ENCODE data around the gene PRR35.
"Not testable (repeated sequence)": the region's sequence is repeated elsewhere in the genome, so short reads cannot be mapped to it uniquely, and the experiment has no call there.

PRR35 gene

GRCh38 chr16:595942-596735 lies 35.9 kb downstream of the PRR35 start:
- Histone ChIP-seq H3K27me3 (ENCODE audit: control insufficient read depth in 2 of 2, insufficient read depth in 2 of 2, low read length in 2 of 2) (no peaks in the 10 kb centered on the region), H3K9ac (ENCODE audit: low read depth in 1 of 2, low read length in 2 of 2) (no peak overlapping the region), H3K27ac (ENCODE audit: low read depth in 2 of 2, low read length in 2 of 2) (no peak overlapping the region), H3K4me3 (ENCODE audit: low read length in 2 of 2) (no peak overlapping the region), H3K9me3 (ENCODE audit: control insufficient read depth in 2 of 2, low read length in 2 of 2) (no peaks in the 10 kb centered on the region), H3K4me1 (ENCODE audit: control insufficient read depth in 2 of 2, insufficient read depth in 2 of 2, low read length in 2 of 2) (peaks cover 33 to 48% of the 10 kb centered on the region in 2 donors), H3K36me3 (ENCODE audit: control insufficient read depth in 2 of 2, insufficient read depth in 2 of 2, low read length in 2 of 2) (peaks cover 0 to 18% of the 10 kb centered on the region in 2 donors)

- no peak overlapping the region for H3K9ac ChIP-seq (ENCODE audit: low read depth in 1 of 2, low read length in 2 of 2)
- no peak overlapping the region for H3K27ac ChIP-seq (ENCODE audit: low read depth in 2 of 2, low read length in 2 of 2)
- no peak overlapping the region for H3K4me3 ChIP-seq (ENCODE audit: low read length in 2 of 2)
- no peaks in the 10 kb centered on the region for H3K9me3 ChIP-seq (ENCODE audit: control insufficient read depth in 2 of 2, low read length in 2 of 2)
- H3K4me1 ChIP-seq (ENCODE audit: control insufficient read depth in 2 of 2, insufficient read depth in 2 of 2, low read length in 2 of 2): peaks cover 31 to 45% of the 10 kb centered on the region in 2 donors
- H3K27me3 ChIP-seq (ENCODE audit: control insufficient read depth in 2 of 2, insufficient read depth in 2 of 2, low read length in 2 of 2): no peaks in the 10 kb centered on the region
- peaks cover 0 to 18% of the 10 kb centered on the region in 2 donors for H3K36me3 ChIP-seq (ENCODE audit: control insufficient read depth in 2 of 2, insufficient read depth in 2 of 2, low read length in 2 of 2)
Measured at GRCh38 chr16:596736-597060, 36.5 kb downstream of the PRR35 start.

DNA sequence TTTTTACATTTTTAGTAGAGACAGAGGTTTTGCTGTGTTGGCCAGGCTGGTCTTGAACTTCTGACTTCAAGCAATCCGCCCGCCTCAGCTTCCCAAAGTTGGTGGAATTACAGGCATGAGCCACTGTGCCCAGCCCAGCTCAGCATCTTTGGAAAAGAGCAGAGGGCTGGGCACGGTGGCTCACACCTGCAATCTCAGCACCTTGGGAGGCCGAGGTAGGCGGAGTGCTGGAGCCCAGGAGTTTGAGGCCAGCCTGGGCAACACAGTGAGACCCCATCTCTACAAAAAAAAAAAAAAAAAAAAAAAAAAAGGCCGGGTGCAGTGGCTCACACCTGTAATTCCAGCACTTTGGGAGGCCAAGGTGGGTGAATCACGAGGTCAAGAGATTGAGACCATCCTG lies 37.5 kb downstream of the PRR35 start:
- H3K27ac ChIP-seq (ENCODE audit: low read depth in 2 of 2, low read length in 2 of 2); H3K9me3 ChIP-seq (ENCODE audit: control insufficient read depth in 2 of 2, low read length in 2 of 2); H3K27me3 ChIP-seq (ENCODE audit: control insufficient read depth in 2 of 2, insufficient read depth in 2 of 2, low read length in 2 of 2); H3K9ac ChIP-seq (ENCODE audit: low read depth in 1 of 2, low read length in 2 of 2); H3K4me3 ChIP-seq (ENCODE audit: low read length in 2 of 2): not testable (repeated sequence)
- Histone ChIP-seq H3K36me3 (ENCODE audit: control insufficient read depth in 2 of 2, insufficient read depth in 2 of 2, low read length in 2 of 2) (peaks cover 0 to 18% of the 10 kb centered on the region in 2 donors), H3K4me1 (ENCODE audit: control insufficient read depth in 2 of 2, insufficient read depth in 2 of 2, low read length in 2 of 2) (peaks cover 21 to 35% of the 10 kb centered on the region in 2 donors)

DNA sequence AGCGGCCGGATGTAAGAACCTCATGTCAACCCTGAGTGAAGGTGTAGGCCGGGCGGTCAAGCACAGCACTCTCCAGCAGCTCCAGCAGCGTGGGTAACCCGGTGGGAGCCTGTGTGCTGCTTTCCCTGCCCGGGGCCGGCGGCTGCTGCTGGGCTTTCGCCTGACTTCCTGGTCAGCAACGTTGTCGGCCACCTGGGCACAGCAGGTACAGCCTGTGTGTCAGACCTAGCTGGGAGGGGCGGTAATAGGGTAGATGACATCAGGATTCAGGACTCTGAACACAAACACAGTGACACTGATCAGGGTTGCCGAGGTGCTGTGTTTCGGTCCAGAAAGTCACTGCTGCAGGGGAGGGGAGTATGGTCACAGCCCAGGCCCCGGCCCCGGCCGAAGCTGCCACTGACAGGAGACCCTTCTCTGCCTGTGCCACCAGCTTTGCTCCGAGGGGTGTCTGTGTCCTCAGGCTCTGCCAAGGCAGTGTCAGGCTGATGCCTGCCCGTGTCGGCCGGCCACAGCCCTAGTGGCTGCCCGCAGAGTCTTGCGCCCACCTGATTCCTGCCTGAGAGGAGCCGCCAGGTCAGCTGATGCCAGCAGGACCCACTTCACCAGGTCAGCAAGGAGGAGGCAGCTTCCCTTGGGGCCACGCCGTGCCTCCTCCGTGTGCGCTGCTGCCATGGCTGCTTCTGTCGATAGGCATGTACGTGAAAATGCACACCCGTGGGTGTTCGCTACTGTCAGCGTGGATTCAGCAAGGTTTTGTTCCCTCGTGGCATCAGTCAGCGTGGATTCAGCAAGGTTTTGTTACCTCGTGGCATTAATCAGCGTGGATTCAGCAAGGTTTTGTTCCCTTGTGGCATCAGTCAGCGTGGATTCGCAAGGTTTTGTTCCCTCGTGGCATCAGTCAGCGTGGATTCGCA lies 38.9 kb downstream of the PRR35 start:
- H3K36me3 ChIP-seq (ENCODE audit: control insufficient read depth in 2 of 2, insufficient read depth in 2 of 2, low read length in 2 of 2): peaks cover 0 to 18% of the 10 kb centered on the region in 2 donors
- H3K4me1 ChIP-seq (ENCODE audit: control insufficient read depth in 2 of 2, insufficient read depth in 2 of 2, low read length in 2 of 2): peaks cover 8 to 22% of the 10 kb centered on the region in 2 donors
- no peak overlapping the region for H3K9ac ChIP-seq (ENCODE audit: low read depth in 1 of 2, low read length in 2 of 2)
- H3K4me3 ChIP-seq (ENCODE audit: low read length in 2 of 2): no peak overlapping the region
- H3K27me3 ChIP-seq (ENCODE audit: control insufficient read depth in 2 of 2, insufficient read depth in 2 of 2, low read length in 2 of 2): no peaks in the 10 kb centered on the region
- peak overlapping the region in 1 of 2 donors; percentile 52 for H3K27ac ChIP-seq (ENCODE audit: low read depth in 2 of 2, low read length in 2 of 2)
- no peaks in the 10 kb centered on the region for H3K9me3 ChIP-seq (ENCODE audit: control insufficient read depth in 2 of 2, low read length in 2 of 2)

DNA sequence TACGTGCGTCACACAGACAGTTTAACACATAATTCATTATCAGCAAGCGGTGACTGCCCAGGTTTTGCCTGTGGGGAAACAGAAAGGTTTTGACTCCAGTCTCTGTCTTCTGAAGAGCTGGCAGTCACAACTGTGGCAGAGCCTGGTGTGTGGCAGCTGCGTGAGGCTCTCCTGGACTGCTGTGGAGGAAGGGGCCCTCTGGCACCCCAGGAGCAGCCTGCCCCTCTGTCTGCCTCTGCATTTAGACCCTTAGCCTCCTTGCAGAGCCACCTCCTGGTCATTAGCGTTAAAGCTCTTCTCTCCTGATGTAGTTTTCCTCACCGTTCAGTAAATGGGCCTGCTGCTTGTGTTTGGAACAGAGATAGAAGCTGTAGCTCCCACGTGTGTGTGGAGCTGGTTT lies 40.6 kb downstream of the PRR35 start:
- Histone ChIP-seq H3K36me3 (ENCODE audit: control insufficient read depth in 2 of 2, insufficient read depth in 2 of 2, low read length in 2 of 2) (peaks cover 0 to 18% of the 10 kb centered on the region in 2 donors), H3K9me3 (ENCODE audit: control insufficient read depth in 2 of 2, low read length in 2 of 2) (no peaks in the 10 kb centered on the region), H3K4me3 (ENCODE audit: low read length in 2 of 2) (no peak overlapping the region), H3K9ac (ENCODE audit: low read depth in 1 of 2, low read length in 2 of 2) (no peak overlapping the region), H3K27ac (ENCODE audit: low read depth in 2 of 2, low read length in 2 of 2) (no peak overlapping the region), H3K4me1 (ENCODE audit: control insufficient read depth in 2 of 2, insufficient read depth in 2 of 2, low read length in 2 of 2) (peaks cover 0 to 9% of the 10 kb centered on the region in 2 donors), H3K27me3 (ENCODE audit: control insufficient read depth in 2 of 2, insufficient read depth in 2 of 2, low read length in 2 of 2) (no peaks in the 10 kb centered on the region)

- Histone ChIP-seq H3K36me3 (ENCODE audit: control insufficient read depth in 2 of 2, insufficient read depth in 2 of 2, low read length in 2 of 2) (peaks cover 0 to 5% of the 10 kb centered on the region in 2 donors), H3K27ac (ENCODE audit: low read depth in 2 of 2, low read length in 2 of 2) (no peak overlapping the region), H3K4me3 (ENCODE audit: low read length in 2 of 2) (no peak overlapping the region), H3K27me3 (ENCODE audit: control insufficient read depth in 2 of 2, insufficient read depth in 2 of 2, low read length in 2 of 2) (no peaks in the 10 kb centered on the region), H3K9me3 (ENCODE audit: control insufficient read depth in 2 of 2, low read length in 2 of 2) (no peaks in the 10 kb centered on the region), H3K9ac (ENCODE audit: low read depth in 1 of 2, low read length in 2 of 2) (no peak overlapping the region), H3K4me1 (ENCODE audit: control insufficient read depth in 2 of 2, insufficient read depth in 2 of 2, low read length in 2 of 2) (peaks cover 0 to 5% of the 10 kb centered on the region in 2 donors)
Measured at GRCh38 chr16:603933-604332, 43.7 kb downstream of the PRR35 start.

DNA sequence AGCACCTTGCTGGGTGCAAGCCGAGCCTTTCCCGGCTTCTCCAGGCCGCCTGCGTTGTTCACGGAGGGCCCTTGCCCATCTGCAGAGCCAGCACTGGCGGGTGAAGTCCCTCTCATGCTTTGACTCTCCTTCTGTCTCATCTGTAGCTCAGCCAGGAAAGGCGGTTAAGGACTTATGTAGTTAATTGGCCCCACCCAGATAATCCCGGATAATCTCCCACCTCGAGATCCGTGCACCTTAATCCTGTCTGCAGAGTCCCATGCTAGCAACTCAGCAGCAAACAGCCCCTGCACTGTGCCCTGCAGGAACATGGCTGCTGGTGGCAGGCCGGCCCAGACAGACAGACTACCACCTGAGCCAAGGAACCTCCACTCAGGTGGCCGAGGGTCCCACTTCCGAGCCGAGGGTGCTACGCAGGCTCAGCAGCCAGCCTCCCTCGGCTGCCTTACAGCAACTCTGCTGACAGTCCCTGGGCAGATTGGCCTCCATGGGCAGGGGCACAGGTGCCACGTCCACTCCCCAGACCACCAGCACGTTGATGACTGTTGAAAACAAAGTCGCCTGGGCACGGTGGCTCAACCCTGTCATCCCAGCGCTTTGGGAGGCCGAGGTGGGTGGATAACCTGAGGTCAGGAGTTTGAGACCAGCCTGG lies 46.6 kb downstream of the PRR35 start:
- H3K9me3 ChIP-seq (ENCODE audit: control insufficient read depth in 2 of 2, low read length in 2 of 2): no peaks in the 10 kb centered on the region
- no peak overlapping the region for H3K4me3 ChIP-seq (ENCODE audit: low read length in 2 of 2)
- H3K4me1 ChIP-seq (ENCODE audit: control insufficient read depth in 2 of 2, insufficient read depth in 2 of 2, low read length in 2 of 2): peaks cover 4 to 5% of the 10 kb centered on the region in 2 donors
- no peaks in the 10 kb centered on the region for H3K27me3 ChIP-seq (ENCODE audit: control insufficient read depth in 2 of 2, insufficient read depth in 2 of 2, low read length in 2 of 2)
- no peak overlapping the region for H3K9ac ChIP-seq (ENCODE audit: low read depth in 1 of 2, low read length in 2 of 2)
- no peak overlapping the region for H3K27ac ChIP-seq (ENCODE audit: low read depth in 2 of 2, low read length in 2 of 2)
- no peaks in the 10 kb centered on the region for H3K36me3 ChIP-seq (ENCODE audit: control insufficient read depth in 2 of 2, insufficient read depth in 2 of 2, low read length in 2 of 2)

- no peaks in the 10 kb centered on the region for H3K36me3 ChIP-seq (ENCODE audit: control insufficient read depth in 2 of 2, insufficient read depth in 2 of 2, low read length in 2 of 2)
- H3K27me3 ChIP-seq (ENCODE audit: control insufficient read depth in 2 of 2, insufficient read depth in 2 of 2, low read length in 2 of 2): no peaks in the 10 kb centered on the region
- peaks cover 4 to 5% of the 10 kb centered on the region in 2 donors for H3K4me1 ChIP-seq (ENCODE audit: control insufficient read depth in 2 of 2, insufficient read depth in 2 of 2, low read length in 2 of 2)
- H3K9me3 ChIP-seq (ENCODE audit: control insufficient read depth in 2 of 2, low read length in 2 of 2): no peaks in the 10 kb centered on the region
- no peak overlapping the region for H3K9ac ChIP-seq (ENCODE audit: low read depth in 1 of 2, low read length in 2 of 2)
- no peak overlapping the region for H3K27ac ChIP-seq (ENCODE audit: low read depth in 2 of 2, low read length in 2 of 2)
- no peak overlapping the region for H3K4me3 ChIP-seq (ENCODE audit: low read length in 2 of 2)
Measured at GRCh38 chr16:608019-608418, 47.8 kb downstream of the PRR35 start.

DNA sequence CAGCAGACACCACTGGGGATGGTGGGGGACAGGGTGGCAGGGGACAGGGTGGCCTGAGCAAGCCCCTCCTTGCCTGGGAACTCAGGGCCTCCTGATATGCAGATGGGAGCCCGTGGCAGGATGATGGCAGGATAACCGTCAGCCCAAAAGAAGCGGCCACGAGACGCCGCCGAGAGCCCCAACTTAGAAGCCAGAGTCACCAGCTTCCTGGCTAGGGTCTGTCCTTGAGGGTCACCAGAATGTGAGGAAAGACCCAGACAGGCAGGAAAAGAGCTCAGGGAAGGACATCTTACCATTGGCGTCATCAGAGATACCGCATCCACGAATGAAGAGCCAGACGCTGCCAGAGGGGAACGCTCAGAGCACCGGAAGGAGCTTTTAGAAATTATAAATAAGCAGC lies 49.1 kb downstream of the PRR35 start:
- Histone ChIP-seq H3K4me3 (ENCODE audit: low read length in 2 of 2) (no peak overlapping the region), H3K9ac (ENCODE audit: low read depth in 1 of 2, low read length in 2 of 2) (no peak overlapping the region), H3K9me3 (ENCODE audit: control insufficient read depth in 2 of 2, low read length in 2 of 2) (no peaks in the 10 kb centered on the region), H3K27me3 (ENCODE audit: control insufficient read depth in 2 of 2, insufficient read depth in 2 of 2, low read length in 2 of 2) (no peaks in the 10 kb centered on the region), H3K27ac (ENCODE audit: low read depth in 2 of 2, low read length in 2 of 2) (no peak overlapping the region), H3K4me1 (ENCODE audit: control insufficient read depth in 2 of 2, insufficient read depth in 2 of 2, low read length in 2 of 2) (peaks cover 4 to 5% of the 10 kb centered on the region in 2 donors), H3K36me3 (ENCODE audit: control insufficient read depth in 2 of 2, insufficient read depth in 2 of 2, low read length in 2 of 2) (peaks cover 3 to 5% of the 10 kb centered on the region in 2 donors)

DNA sequence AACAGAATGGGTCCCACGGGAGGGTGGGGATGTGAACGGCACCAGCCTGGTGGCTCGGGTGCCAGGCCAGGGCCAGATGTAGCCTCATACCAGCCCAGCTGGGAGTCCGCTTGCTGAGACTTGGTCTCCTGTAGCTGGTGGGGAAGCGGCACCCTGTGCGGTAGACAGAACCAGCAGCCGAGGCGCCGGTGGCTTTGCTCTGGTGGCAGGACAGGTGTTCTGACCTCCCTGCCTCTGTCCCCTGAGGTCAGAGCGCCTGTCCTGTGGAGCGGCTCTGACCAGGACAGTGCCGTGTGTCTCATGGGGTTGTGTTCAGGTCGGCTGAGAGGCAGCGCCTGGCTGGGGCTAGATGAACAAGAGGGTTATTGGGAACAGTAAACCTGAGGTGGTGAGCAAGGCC lies 49.8 kb downstream of the PRR35 start:
- Histone ChIP-seq H3K36me3 (ENCODE audit: control insufficient read depth in 2 of 2, insufficient read depth in 2 of 2, low read length in 2 of 2) (peaks cover 5 to 8% of the 10 kb centered on the region in 2 donors), H3K9ac (ENCODE audit: low read depth in 1 of 2, low read length in 2 of 2) (no peak overlapping the region), H3K27ac (ENCODE audit: low read depth in 2 of 2, low read length in 2 of 2) (no peak overlapping the region), H3K9me3 (ENCODE audit: control insufficient read depth in 2 of 2, low read length in 2 of 2) (no peaks in the 10 kb centered on the region), H3K4me1 (ENCODE audit: control insufficient read depth in 2 of 2, insufficient read depth in 2 of 2, low read length in 2 of 2) (peaks cover 4 to 5% of the 10 kb centered on the region in 2 donors), H3K27me3 (ENCODE audit: control insufficient read depth in 2 of 2, insufficient read depth in 2 of 2, low read length in 2 of 2) (no peaks in the 10 kb centered on the region), H3K4me3 (ENCODE audit: low read length in 2 of 2) (no peak overlapping the region)
